ENCODE measurements around the gene OTULIN.

Gene OTULIN

DNA sequence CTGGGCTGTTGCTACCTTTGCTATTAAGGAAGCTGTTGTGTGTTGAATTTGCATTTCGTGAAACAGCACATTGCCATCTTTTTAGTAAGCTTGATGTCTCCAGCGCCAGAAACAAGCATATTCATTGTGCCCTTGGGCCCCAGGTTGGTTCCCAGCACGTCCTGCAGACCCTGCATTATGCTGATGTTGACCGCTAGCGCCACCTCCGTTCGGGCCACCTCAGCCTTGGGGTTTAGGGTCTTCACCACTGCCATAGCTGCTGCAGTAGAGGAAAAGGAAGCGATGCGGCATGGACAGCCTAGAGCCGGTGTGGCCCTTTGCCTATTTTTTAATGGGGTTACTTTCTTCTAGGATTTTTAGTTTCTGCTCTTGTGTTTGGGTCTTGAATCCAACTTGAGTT is 23.8 kb upstream of the OTULIN start:
- TF ChIP-seq, protein P1, sequence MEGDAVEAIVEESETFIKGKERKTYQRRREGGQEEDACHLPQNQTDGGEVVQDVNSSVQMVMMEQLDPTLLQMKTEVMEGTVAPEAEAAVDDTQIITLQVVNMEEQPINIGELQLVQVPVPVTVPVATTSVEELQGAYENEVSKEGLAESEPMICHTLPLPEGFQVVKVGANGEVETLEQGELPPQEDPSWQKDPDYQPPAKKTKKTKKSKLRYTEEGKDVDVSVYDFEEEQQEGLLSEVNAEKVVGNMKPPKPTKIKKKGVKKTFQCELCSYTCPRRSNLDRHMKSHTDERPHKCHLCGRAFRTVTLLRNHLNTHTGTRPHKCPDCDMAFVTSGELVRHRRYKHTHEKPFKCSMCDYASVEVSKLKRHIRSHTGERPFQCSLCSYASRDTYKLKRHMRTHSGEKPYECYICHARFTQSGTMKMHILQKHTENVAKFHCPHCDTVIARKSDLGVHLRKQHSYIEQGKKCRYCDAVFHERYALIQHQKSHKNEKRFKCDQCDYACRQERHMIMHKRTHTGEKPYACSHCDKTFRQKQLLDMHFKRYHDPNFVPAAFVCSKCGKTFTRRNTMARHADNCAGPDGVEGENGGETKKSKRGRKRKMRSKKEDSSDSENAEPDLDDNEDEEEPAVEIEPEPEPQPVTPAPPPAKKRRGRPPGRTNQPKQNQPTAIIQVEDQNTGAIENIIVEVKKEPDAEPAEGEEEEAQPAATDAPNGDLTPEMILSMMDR (conservative IDR thresholded peaks at IDR 0.05): no peak
- H3K27ac ChIP-seq: no peak overlapping the region

- TF ChIP-seq, protein P1 (conservative IDR thresholded peaks at IDR 0.05): no peak
- H3K27ac ChIP-seq: no peak overlapping the region
These were observed 19.8 kb upstream of the OTULIN start for GRCh38 chr5:14644623-14645237.

DNA sequence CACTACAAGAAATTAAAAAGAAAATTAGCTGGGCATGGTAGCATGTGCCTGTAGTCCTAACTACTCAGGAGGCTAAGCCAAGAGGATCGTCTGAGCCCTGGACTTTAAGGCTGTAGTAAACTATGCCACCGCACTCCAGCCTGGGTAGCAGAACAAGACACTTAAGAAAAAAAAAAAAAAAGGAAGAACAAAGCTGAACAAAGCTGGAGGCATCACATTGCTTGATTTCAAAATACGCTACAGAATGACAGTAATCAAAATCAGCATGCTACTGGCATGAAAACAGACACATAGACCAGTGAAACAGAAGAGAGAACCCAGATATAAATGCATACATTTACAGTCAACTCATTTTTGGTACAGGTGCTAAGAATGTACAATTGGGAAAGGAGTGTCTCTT is 14.5 kb upstream of the OTULIN start:
- TF ChIP-seq, protein P1 (conservative IDR thresholded peaks at IDR 0.05): no peak

DNA sequence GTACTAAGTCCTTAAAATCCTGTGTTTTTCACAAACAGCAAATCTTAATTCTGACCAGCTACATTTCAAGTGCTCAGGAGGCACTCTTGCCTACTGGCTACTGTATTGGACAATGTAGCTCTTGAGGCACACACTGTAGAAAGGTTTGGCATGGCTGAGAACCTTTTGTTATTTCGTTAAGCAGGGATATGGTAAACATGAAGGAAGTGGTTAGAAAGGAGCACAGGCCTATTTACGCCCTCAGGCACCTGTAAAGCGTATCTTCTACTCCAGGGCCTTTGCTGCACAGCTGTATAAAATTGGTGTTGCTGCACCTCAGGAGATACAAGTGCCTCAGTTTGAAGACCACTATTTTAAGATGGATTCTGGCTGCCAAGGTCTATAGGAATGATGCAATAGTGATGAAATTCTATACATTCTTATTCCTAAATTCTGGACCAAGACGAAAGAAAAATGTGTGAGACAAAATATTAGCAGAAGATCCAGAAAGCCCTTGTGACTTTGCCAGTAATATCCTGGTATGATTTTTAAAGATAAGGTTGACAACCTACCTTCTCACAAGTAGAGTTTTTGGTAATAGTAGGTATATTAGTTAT is 9.3 kb upstream of the OTULIN start:
- TF ChIP-seq, protein P1 (conservative IDR thresholded peaks at IDR 0.05): no peak
- no peak overlapping the region for H3K27ac ChIP-seq

More for the DNA sequence above, 14.5 kb upstream of the OTULIN start:
- no peak overlapping the region for H3K27ac ChIP-seq

- peak overlapping the region; percentile 33; the same call in 1 of the 2 replicates for H3K27ac ChIP-seq
- TF ChIP-seq, protein P1 (conservative IDR thresholded peaks at IDR 0.05): no peak
These were observed 7.6 kb upstream of the OTULIN start for GRCh38 chr5:14656898-14657297.

- no peak overlapping the region for H3K27ac ChIP-seq
- TF ChIP-seq, protein P1 (conservative IDR thresholded peaks at IDR 0.05): no peak
These were observed 4.5 kb upstream of the OTULIN start for GRCh38 chr5:14659821-14660607.

- no peak overlapping the region for H3K27ac ChIP-seq
- TF ChIP-seq, protein P1 (conservative IDR thresholded peaks at IDR 0.05): no peak
These were observed 3.7 kb upstream of the OTULIN start for GRCh38 chr5:14660833-14661232.
